H9 (cell line): ENCODE results near the gene DMXL1. TPM values are rescaled to one million over a fixed set of nuclear protein-coding genes. Genes with fewer than 3 reads are reported as not detected.

Experiments used
- DNase-seq: peaks from one replicate; pipeline ENCODE4 v3.0.0-alpha.2; 2017
- H2AFZ ChIP-seq: one replicate; pipeline ENCODE4 v1.6.1; 2013; ENCODE audit warnings: mild to moderate bottlenecking, low read length, control low read depth, moderate library complexity
- H2AK5ac ChIP-seq: 2 replicates; pipeline ENCODE4 v1.6.1; 2013; ENCODE audit warnings: low read length, control low read depth, mixed read lengths; ENCODE audit not compliant: insufficient read length
- H2BK120ac ChIP-seq: one replicate; pipeline ENCODE4 v1.6.1; 2013; ENCODE audit warnings: low read depth, mild to moderate bottlenecking, low read length, control low read depth, inconsistent platforms; ENCODE audit not compliant: poor library complexity, severe bottlenecking
- H2BK12ac ChIP-seq: 2 replicates; pipeline ENCODE4 v1.6.1; 2013; ENCODE audit warnings: low read length, control low read depth, mixed read lengths, low read depth; ENCODE audit not compliant: insufficient read length
- H2BK15ac ChIP-seq: 2 replicates; pipeline ENCODE4 v1.6.1; 2013; ENCODE audit warnings: low read depth, low read length, control low read depth
- H2BK20ac ChIP-seq: one replicate; pipeline ENCODE4 v1.6.1; 2013; ENCODE audit warnings: low read depth, mild to moderate bottlenecking, low read length, control low read depth, inconsistent platforms; ENCODE audit not compliant: poor library complexity, severe bottlenecking
- H2BK5ac ChIP-seq: 2 replicates; pipeline ENCODE4 v1.6.1; 2013; ENCODE audit warnings: low read length, control low read depth, mixed read lengths; ENCODE audit not compliant: insufficient read length
- H3K14ac ChIP-seq: 2 replicates; pipeline ENCODE4 v1.6.1; 2013; ENCODE audit warnings: low read length, control low read depth; ENCODE audit not compliant: insufficient read depth
- H3K18ac ChIP-seq: 2 replicates; pipeline ENCODE4 v1.6.1; 2013; ENCODE audit warnings: low read depth, mild to moderate bottlenecking, mixed read lengths, low read length, control low read depth; ENCODE audit not compliant: insufficient read length
- H3K23ac ChIP-seq: 2 replicates; pipeline ENCODE4 v1.6.1; 2013; ENCODE audit warnings: low read length, control low read depth, mixed read lengths, low read depth; ENCODE audit not compliant: insufficient read length
- H3K23me2 ChIP-seq: 2 replicates; pipeline ENCODE4 v1.6.1; 2013; ENCODE audit warnings: low read depth, mild to moderate bottlenecking, mixed read lengths, low read length, control low read depth; ENCODE audit not compliant: insufficient read length, poor library complexity, severe bottlenecking
- H3K27ac ChIP-seq: 2 replicates; pipeline ENCODE4 v1.5.1; 2013; ENCODE audit warnings: low read length, control low read depth, mixed read lengths, low read depth; ENCODE audit not compliant: insufficient read length
- H3K27me3 ChIP-seq: 2 replicates; pipeline ENCODE4 v1.6.1; 2013; ENCODE audit warnings: low read length, control low read depth, inconsistent platforms; ENCODE audit not compliant: insufficient read depth
- H3K4ac ChIP-seq: 2 replicates; pipeline ENCODE4 v1.6.1; 2013; ENCODE audit warnings: low read depth, mild to moderate bottlenecking, control low read depth, inconsistent platforms, low read length, moderate library complexity
- H3K4me1 ChIP-seq: 2 replicates; pipeline ENCODE4 v1.6.1; 2013; ENCODE audit warnings: low read length, control low read depth, inconsistent platforms; ENCODE audit not compliant: insufficient read depth
- H3K4me2 ChIP-seq: 2 replicates; pipeline ENCODE4 v1.6.1; 2013; ENCODE audit warnings: low read length, control low read depth, mixed read lengths; ENCODE audit not compliant: insufficient read length, insufficient read depth
- H3K56ac ChIP-seq: 2 replicates; pipeline ENCODE4 v1.6.1; 2013; ENCODE audit warnings: low read depth, mild to moderate bottlenecking, mixed read lengths, low read length, control low read depth; ENCODE audit not compliant: insufficient read length
- H3K79me1 ChIP-seq: 2 replicates; pipeline ENCODE4 v1.6.1; 2013; ENCODE audit warnings: low read depth, mild to moderate bottlenecking, moderate library complexity, low read length, control low read depth, inconsistent platforms; ENCODE audit not compliant: insufficient read depth, poor library complexity, severe bottlenecking
- H3K79me2 ChIP-seq: 2 replicates; pipeline ENCODE4 v1.6.1; 2013; ENCODE audit warnings: low read length, control low read depth, inconsistent platforms; ENCODE audit not compliant: insufficient read depth
- H3K9ac ChIP-seq: 2 replicates; pipeline ENCODE4 v1.6.1; 2013; ENCODE audit warnings: low read length, control low read depth, mixed read lengths; ENCODE audit not compliant: insufficient read length; ENCODE audit errors: extremely low read depth
- H3K9me3 ChIP-seq: one replicate; pipeline ENCODE4 v1.6.1; 2013; ENCODE audit warnings: low read depth, low read length, inconsistent platforms; ENCODE audit not compliant: control insufficient read depth
- H3T11ph ChIP-seq: one replicate; pipeline ENCODE4 v1.6.1; 2013; ENCODE audit warnings: mild to moderate bottlenecking, low read length, control low read depth, inconsistent platforms
- H4K20me1 ChIP-seq: one replicate; pipeline ENCODE4 v1.6.1; 2013; ENCODE audit not compliant: control insufficient read depth, insufficient read length, insufficient read depth
- H4K5ac ChIP-seq: 2 replicates; pipeline ENCODE4 v1.6.1; 2013; ENCODE audit warnings: low read depth, mild to moderate bottlenecking, mixed read lengths, low read length, control low read depth; ENCODE audit not compliant: insufficient read length
- H4K8ac ChIP-seq: replicated peaks from 2 replicates; pipeline ENCODE4 v1.6.1; 2013; ENCODE audit warnings: low read length, control low read depth, mixed read lengths, low read depth; ENCODE audit not compliant: insufficient read length
- H4K91ac ChIP-seq: 2 replicates; pipeline ENCODE4 v1.6.1; 2013; ENCODE audit warnings: low read depth, mild to moderate bottlenecking, moderate library complexity, mixed read lengths, low read length, control low read depth; ENCODE audit not compliant: insufficient read length
- H3K27ac Mint-ChIP-seq, 3 experiments: 2 replicates in 2 of 3; 3 replicates in 1 of 3; pipeline ENCODE4 v1.8.0; 2020 to 2021; ENCODE audit warnings: mixed read lengths in 3 of 3, mild to moderate bottlenecking in 1 of 3, moderate library complexity in 1 of 3
- H3K27me3 Mint-ChIP-seq: 2 replicates; pipeline ENCODE4 v1.8.0; 2021; ENCODE audit warnings: low read depth, mild to moderate bottlenecking, moderate library complexity, mixed read lengths
- H3K36me3 Mint-ChIP-seq, 3 experiments: 2 replicates in 2 of 3; 3 replicates in 1 of 3; pipeline ENCODE4 v1.8.0; 2020 to 2021; ENCODE audit warnings: low read depth in 3 of 3, mixed read lengths in 3 of 3; ENCODE audit not compliant: insufficient read depth in 1 of 3
- H3K4me1 Mint-ChIP-seq, 2 experiments: 2 replicates each; pipeline ENCODE4 v1.8.0; 2020; ENCODE audit warnings: mixed read lengths in 2 of 2
- H3K4me3 Mint-ChIP-seq, 2 experiments: 2 replicates in 1 of 2; 3 replicates in 1 of 2; pipeline ENCODE4 v1.8.0; 2020 to 2021; ENCODE audit warnings: mild to moderate bottlenecking in 2 of 2, mixed read lengths in 2 of 2, moderate library complexity in 1 of 2
- H3K9me3 Mint-ChIP-seq, 2 experiments: 2 replicates in 1 of 2; 3 replicates in 1 of 2; pipeline ENCODE4 v1.8.0; 2020; ENCODE audit warnings: mild to moderate bottlenecking in 2 of 2, mixed read lengths in 2 of 2, moderate library complexity in 1 of 2
- CTCF ChIP-seq: fragments of 200-600 bp; sonication (generic); conservative IDR thresholded peaks from 3 replicates; pipeline ENCODE4 v1.8.0; 2021; ENCODE audit warnings: antibody characterized with exemption, mild to moderate bottlenecking
- total RNA-seq: library from RNA; stranded (reverse); gene quantifications from 2 replicates; pipeline ENCODE4 v1.2.1, GENCODE V29; 2021

DMXL1 gene
- total RNA-seq, 1 experiment from 2014 or later = 63.5 TPM

GRCh38 chr5:119059740-119060255 lies 11.1 kb upstream of the DMXL1 start:
- H2BK12ac ChIP-seq = no peak overlapping the region
- H2BK5ac ChIP-seq = no peak overlapping the region
- H3K56ac ChIP-seq = no peak overlapping the region
- no peaks in the 10 kb centered on the region for H3K27me3 ChIP-seq
- peaks cover 4 to 5% of the 10 kb centered on the region in 2 experiments; a peak in 2 of 4 replicates for H3K4me1 Mint-ChIP-seq
- H4K5ac ChIP-seq = no peak overlapping the region
- H3K4me2 ChIP-seq = no peak overlapping the region
- no peak overlapping the region for H2BK15ac ChIP-seq
- H3K18ac ChIP-seq = no peak overlapping the region
- no peak overlapping the region for H4K8ac ChIP-seq
- peaks cover 0 to 3% of the 10 kb centered on the region in 2 experiments; a peak in 1 of 5 replicates for H3K9me3 Mint-ChIP-seq
- no peak for TF ChIP-seq CTCF
- no peak overlapping the region for H3K4ac ChIP-seq
- H2BK20ac ChIP-seq = no peak overlapping the region
- H3K27me3 Mint-ChIP-seq = no peaks in the 10 kb centered on the region
- no peaks in the 10 kb centered on the region for H3K23me2 ChIP-seq
- no peak overlapping the region for H3K4me3 Mint-ChIP-seq
- H3K36me3 Mint-ChIP-seq = peaks cover 0 to 3% (median 0%) of the 10 kb centered on the region in 3 experiments; a peak in 1 of 7 replicates
- no peak overlapping the region for H4K91ac ChIP-seq
- no peak overlapping the region for H3T11ph ChIP-seq
- no peak for DNase-seq
- no peak overlapping the region for H2BK120ac ChIP-seq
- H3K9ac ChIP-seq = no peak overlapping the region
- H3K23ac ChIP-seq = no peak overlapping the region
- H4K20me1 ChIP-seq = no peaks in the 10 kb centered on the region
- no peak overlapping the region for H2AFZ ChIP-seq
- H3K27ac Mint-ChIP-seq = peak overlapping the region in 1 of 3 experiments; percentile 63; a peak in 1 of 7 replicates
- H3K79me2 ChIP-seq = no peaks in the 10 kb centered on the region
- H3K9me3 ChIP-seq = no peaks in the 10 kb centered on the region
- H3K14ac ChIP-seq = no peak overlapping the region
- no peaks in the 10 kb centered on the region for H3K4me1 ChIP-seq
- H3K27ac ChIP-seq = no peak overlapping the region
- no peaks in the 10 kb centered on the region for H3K79me1 ChIP-seq
- H2AK5ac ChIP-seq = no peak overlapping the region
